Measurements from ENCODE around the gene MMADHC.

Gene MMADHC

DNA sequence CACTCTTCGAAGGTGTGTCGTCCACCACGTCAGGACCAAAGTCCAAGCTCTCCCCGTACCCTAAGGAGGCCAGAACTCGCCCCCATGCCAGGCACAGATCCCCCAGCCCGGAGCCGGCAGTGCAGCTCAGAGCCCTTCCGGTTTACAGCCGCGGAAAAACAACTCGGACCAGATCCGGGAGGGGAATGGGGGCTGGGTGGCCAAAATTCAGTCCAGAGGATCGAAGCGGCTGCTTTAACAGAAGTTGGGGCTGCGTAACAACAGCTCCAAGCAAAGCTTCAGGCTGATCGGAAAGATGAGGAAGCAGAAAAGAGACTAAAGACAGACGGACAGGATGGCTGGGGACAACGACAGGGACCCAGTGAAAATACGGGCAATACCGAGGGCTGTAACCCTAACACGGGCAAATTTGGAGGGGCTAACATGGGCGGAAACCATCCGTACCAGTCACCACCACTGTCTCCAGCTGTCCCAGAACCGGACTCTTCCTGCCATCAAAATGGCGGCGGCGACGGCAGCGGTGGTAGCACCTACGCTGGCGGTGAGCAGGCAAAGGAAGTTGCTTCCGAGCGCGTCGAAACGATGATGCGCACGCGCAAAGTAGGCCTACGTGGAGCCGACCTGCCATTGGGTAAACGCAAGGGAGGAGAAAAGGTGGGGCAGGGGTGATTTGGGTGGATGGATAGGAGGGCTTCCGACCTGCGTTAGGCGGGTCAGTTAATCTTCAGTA, at the start of gene MMADHC:
TSS of gene MMADHC (minus strand) at position 556 of the 730 bp plus-strand sequence. CDS start 678 bp downstream, outside the sequence.
- DNase-seq (ENCODE audit: low read depth): peak; percentile 85

DNA sequence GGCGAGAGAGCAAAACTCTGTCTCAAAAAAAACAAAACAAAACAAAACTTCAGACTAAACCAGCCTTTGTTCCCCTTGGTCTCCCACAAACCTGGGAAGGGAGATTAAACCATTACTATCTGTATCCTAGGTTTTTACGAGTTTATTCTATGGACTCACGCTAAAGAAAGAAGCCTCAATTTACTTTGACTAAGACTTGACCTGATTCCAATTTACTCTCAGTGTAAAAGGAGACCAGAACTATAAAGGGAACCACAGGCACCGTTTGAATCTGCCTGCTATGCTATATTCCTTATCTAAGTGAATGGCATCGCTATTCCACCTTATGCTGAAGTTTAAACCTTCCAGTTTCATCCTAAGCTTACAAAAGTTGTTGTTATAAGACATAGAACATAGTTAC, 46.5 kb upstream of the MMADHC start:
- DNase-seq (ENCODE audit: low read depth): no peak

DNA sequence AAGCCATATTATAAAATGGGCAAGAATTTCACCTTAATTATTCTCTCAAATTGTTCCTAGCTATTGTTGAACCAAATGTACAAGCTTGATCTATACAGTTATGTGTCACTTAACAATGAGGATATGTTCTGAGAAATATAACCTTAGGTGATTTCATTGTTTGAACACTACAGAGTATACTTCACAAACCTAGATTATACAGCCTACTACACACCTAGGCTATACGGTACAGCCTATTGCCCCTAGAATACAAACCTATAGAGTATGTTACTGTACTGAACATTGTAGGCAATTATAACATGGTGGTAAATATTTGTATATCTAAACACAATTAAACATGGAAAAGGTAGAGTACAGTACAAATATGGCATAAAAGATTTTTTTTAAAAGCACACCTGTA, 42.9 kb upstream of the MMADHC start:
- no peak for DNase-seq (ENCODE audit: low read depth)

- no peak for DNase-seq (ENCODE audit: low read depth)
Observed at GRCh38 chr2:149629026-149629425, 41.5 kb upstream of the MMADHC start.

DNA sequence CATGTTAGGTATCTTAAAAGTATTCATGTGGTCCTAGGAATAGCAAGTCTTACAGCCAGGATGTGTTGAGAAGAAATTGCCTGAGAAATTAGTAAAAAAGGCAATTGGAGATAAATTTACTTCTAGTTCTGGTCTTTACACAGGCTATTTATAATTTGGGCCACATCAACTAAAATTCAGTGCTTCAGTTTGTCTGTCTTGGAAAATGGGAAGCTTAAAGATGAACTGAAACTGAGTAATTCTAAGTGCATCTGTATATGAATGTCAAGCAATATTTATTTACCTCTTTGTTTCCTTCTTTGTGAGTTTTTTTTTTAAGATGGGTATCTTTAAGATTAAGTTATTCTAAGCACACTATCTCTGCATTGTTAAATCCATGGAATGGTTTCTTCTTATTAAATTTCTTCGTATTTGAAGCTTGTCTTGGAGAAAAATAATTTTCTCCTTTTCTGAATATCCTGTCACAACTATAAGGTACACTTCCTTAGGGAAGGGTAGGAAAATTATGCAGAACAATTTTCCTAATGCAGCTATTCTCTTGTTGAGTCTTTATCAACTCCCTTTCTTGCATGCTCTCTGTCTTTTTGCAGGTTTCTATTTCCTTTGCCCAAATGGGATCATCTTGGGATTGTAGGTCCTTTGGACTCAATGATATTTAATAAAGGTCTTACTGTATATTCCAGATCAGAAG, 39.7 kb upstream of the MMADHC start:
- DNase-seq (ENCODE audit: low read depth): no peak

GRCh38 chr2:149625671-149626070, 38.1 kb upstream of the MMADHC start:
- DNase-seq (ENCODE audit: low read depth): no peak

DNA sequence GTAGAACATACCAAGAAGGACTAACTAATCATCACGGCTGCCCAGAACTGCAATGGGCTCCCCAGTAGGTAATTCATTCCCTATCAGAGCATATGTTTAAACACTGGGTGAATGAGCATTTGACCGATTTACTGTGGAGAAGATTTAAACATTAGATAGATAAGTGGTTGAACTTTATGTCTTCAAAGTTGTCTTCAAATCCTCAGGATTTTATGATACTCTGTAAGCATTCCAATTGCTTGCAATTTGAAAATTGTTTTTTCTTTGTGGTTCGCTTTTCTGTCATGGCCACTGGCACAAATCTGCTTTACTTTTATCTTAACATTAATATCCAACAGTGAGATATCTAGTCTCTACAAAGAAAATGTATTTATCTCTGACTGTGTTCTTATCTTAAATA, 37.7 kb upstream of the MMADHC start:
- no peak for DNase-seq (ENCODE audit: low read depth)

GRCh38 chr2:149622343-149622742, 34.8 kb upstream of the MMADHC start:
- no peak for DNase-seq (ENCODE audit: low read depth)

GRCh38 chr2:149617476-149617875, 29.9 kb upstream of the MMADHC start:
- DNase-seq (ENCODE audit: low read depth): no peak

- DNase-seq (ENCODE audit: low read depth): no peak
Observed at GRCh38 chr2:149616681-149617456, 29.3 kb upstream of the MMADHC start.

- no peak for DNase-seq (ENCODE audit: low read depth)
Observed at GRCh38 chr2:149613704-149614103, 26.1 kb upstream of the MMADHC start.

- DNase-seq (ENCODE audit: low read depth): no peak
Observed at GRCh38 chr2:149612122-149612521, 24.5 kb upstream of the MMADHC start.

DNA sequence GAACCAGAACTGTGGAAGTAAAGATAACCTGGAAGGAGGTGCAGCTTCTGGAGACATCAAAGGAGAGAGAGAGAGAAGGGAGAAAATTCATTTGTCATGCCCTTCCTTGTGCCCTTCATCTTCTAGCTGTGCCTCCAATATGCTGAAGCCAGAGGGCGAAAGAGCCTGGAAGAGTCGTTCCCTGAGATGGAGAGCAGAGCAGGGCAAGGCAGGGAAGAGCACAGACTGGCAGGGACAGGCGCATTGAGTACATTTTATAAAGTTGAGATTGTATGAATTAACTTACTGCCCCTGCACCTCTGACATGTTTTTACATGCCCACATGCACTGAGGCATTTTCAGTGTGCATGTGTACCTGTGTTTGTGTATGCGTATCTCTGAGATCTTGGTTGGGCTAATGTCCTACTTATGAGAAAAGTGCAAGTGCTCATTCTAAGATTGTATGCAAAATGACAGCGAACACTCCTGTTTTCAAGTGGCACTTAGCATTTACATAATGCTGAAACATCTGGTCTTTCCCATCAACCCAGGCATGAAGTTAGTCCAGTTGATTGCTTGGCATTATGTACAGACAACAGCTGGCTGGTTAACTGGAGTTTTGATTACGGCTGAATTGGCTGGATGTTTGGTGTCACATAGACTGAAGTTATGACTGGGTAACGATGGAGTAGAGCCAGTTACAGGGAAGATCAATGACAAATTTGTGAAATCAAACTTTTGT, 23.7 kb upstream of the MMADHC start:
- no peak for DNase-seq (ENCODE audit: low read depth)

DNA sequence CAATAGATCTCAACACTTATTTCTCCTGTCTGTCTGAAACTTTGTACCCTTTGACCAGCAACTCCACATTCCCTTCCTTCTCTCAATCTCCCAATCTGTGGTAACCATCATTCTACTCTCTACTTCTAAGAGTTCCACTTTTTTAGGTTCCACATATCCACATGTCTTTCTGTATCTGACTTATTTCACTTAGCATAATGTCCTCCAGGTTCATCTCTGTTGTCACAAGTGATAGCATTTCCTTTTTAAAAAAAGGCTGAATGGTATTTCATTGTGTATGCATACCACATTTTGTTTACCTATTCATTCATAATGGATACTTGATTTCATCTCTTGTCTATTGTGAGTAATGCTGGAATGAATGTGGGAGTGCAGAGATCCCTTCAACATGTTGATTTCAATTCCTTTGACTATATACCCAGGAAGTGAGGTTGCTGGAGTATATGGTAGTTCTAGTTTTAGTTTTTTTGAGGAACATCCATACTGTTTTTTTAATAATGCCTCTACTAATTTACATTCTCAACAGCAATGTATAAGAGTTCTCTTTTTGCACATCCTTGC, 18.8 kb upstream of the MMADHC start:
- DNase-seq (ENCODE audit: low read depth): no peak

GRCh38 chr2:149603248-149603647, 15.7 kb upstream of the MMADHC start:
- DNase-seq (ENCODE audit: low read depth): no peak

DNA sequence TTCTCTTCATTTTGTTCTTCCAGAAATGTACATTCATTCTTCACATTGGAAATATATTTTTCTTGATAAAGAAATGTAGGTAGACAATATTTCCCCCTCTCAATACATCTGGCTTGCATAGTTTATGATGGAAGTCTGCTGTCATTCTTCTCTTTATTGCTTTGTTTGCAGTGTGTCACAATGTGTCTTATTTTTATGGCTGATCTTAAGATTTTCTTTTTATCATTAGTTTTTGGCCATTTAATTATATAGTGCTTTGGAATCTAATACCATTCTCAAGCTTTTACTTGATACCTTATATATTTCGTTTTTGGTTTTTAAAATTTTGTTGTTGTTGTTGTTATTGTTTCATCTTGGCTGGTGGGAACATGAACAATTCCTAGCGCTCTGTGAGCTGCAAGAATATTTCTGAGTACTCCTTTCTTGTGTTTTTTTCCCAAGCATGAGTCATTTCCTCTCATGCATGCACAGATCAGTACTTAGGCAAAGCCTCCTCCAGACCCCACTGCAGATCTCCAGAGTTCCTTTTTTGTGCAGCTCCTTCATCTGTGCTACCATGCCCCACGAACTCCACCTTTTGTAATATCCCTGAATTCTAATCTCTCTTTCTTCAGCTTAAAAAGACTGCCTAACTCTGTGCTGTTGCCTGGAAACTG, 13.7 kb upstream of the MMADHC start:
- no peak for DNase-seq (ENCODE audit: low read depth)

DNA sequence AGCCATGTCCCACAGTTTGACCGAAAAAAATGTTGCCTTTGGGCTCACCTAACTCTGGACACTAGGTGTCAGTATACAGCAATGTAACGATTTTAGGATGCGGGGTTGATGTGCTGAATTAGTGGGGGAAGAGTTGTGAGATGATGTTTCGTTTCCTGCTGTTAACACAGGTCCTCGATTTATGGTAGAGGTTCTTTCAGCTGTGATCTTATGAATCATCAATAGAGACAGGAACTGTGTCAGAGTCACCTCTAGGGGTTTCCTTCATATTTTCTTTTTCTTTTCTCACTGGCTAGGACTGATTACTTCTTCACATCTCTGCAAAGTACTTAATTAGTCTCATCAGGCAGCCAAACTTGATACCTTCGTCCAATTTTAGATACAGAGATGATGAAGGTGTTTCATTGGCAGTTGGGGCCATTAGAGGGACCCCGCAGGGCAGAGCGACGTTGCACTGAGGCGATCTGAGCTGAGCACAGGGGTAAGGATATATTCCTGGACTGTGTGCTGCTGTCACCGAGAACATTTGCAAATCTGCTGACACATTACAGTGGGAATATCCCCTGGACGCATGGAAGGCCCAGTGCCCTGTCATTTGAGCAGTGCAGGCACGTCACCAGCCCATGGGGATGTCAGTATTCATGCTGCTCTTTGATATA, 10.2 kb upstream of the MMADHC start:
- DNase-seq (ENCODE audit: low read depth): peak; percentile 88

GRCh38 chr2:149597050-149597667, 9.6 kb upstream of the MMADHC start:
- DNase-seq (ENCODE audit: low read depth): no peak

DNA sequence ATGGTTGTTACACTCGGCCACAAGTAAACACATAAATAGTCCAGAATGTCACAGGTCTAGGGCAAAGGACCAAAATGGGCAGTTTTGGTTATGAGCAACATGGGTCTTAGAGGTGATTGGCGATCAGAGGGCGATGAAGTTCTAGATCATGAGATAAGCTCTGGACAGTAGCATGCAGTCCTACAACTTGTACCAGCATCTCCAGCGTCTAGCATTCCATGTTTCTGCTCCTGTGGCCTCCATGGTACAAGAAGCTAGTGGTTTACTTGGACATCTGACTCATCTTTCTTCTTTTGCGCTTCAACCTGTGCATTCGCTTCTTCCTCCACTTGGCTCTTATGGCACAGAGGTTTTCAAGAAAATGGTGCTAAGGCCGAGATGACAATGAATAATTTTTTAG, 8.9 kb upstream of the MMADHC start:
- DNase-seq (ENCODE audit: low read depth): no peak

Measured in non-pigmented ciliary epithelial cell (primary cell).